CD4-positive, alpha-beta T cell (primary cell): ENCODE data around the gene PPP4R2. TPM values are rescaled to one million over a fixed set of nuclear protein-coding genes. Genes with fewer than 3 reads are reported as not detected.
A peak's percentile ranks its signal among the peaks of the same experiment; 100 is the strongest.

Experiments
- ATAC-seq: fragments of 200-7000 bp; cut with Tn5 transposase; one replicate; pipeline ENCODE4 v1.10.0; 2022; ENCODE audit warnings: mild to moderate bottlenecking; ENCODE audit not compliant: poor library complexity
- CTCF ChIA-PET: fragments of 350-600 bp; sonication (Branson Sonifier 250); formaldehyde crosslinking; loops from one replicate; lab custom pipeline; 2021; ENCODE audit warnings: antibody characterized with exemption, inconsistent platforms; lab: Charles Lee
- POLR2A ChIA-PET: fragments of 350-600 bp; sonication (Branson Sonifier 250); formaldehyde crosslinking; loops from one replicate; lab custom pipeline; 2021; ENCODE audit warnings: antibody characterized with exemption, inconsistent platforms; lab: Charles Lee
- DNase-seq, 14 experiments: peaks; one replicate each; pipeline ENCODE4 v3.0.0-alpha.2; 2013 to 2020; ENCODE audit warnings: mixed read lengths in 2 of 14
- H3K27ac ChIP-seq, 2 donors: one replicate each; pipeline versions ENCODE4 v1.5.1 to v1.7.0; 2013; ENCODE audit warnings: low read length in 2 of 2, low read depth in 1 of 2, mild to moderate bottlenecking in 1 of 2
- H3K27me3 ChIP-seq, 2 experiments: 1 replicate in 1 of 2; 2 replicates in 1 of 2; pipeline versions ENCODE4 v1.6.1 to v1.7.0; 2013; ENCODE audit warnings: low read length in 2 of 2, control low read depth in 1 of 2, mild to moderate bottlenecking in 1 of 2, moderate library complexity in 1 of 2; ENCODE audit not compliant: insufficient read depth in 2 of 2, control insufficient read depth in 1 of 2
- H3K36me3 ChIP-seq: one replicate; pipeline ENCODE4 v1.6.1; 2013; ENCODE audit warnings: low read length, control low read depth; ENCODE audit not compliant: insufficient read depth
- H3K4me1 ChIP-seq: one replicate; pipeline ENCODE4 v1.6.1; 2013; ENCODE audit warnings: low read length, control low read depth; ENCODE audit not compliant: insufficient read depth
- H3K4me3 ChIP-seq: one replicate; pipeline ENCODE4 v1.5.1; 2013; ENCODE audit warnings: mild to moderate bottlenecking, low read length, moderate library complexity
- H3K9me3 ChIP-seq, 2 experiments: 1 replicate in 1 of 2; 2 replicates in 1 of 2; pipeline versions ENCODE4 v1.6.1 to v1.7.0; 2013; ENCODE audit warnings: low read length in 2 of 2, mild to moderate bottlenecking in 2 of 2, control low read depth in 1 of 2, moderate library complexity in 1 of 2; ENCODE audit not compliant: control insufficient read depth in 1 of 2, insufficient read depth in 1 of 2
- H3K27ac Mint-ChIP-seq: one replicate; pipeline ENCODE4 v1.8.0; 2020; ENCODE audit warnings: mixed read lengths
- H3K27me3 Mint-ChIP-seq: one replicate; pipeline ENCODE4 v1.8.0; 2021; ENCODE audit warnings: mixed read lengths
- H3K36me3 Mint-ChIP-seq: one replicate; pipeline ENCODE4 v1.8.0; 2021; ENCODE audit warnings: low read depth, mixed read lengths
- H3K4me1 Mint-ChIP-seq: one replicate; pipeline ENCODE4 v1.8.0; 2021; ENCODE audit warnings: low read depth, mixed read lengths
- H3K4me3 Mint-ChIP-seq: one replicate; pipeline ENCODE4 v1.8.0; 2020; ENCODE audit warnings: mild to moderate bottlenecking, mixed read lengths
- H3K9me3 Mint-ChIP-seq: one replicate; pipeline ENCODE4 v1.8.0; 2020; ENCODE audit warnings: mixed read lengths
- intact Hi-C, 2 experiments: fragments of 100-400 bp; cut with DNase I in 1 of 2; cut with micrococcal nuclease in 1 of 2; formaldehyde crosslinking; loops; one replicate each; pipeline versions ENCODE4 v1.15.1 to v1.9.0; 2023 to 2025; cut with DNase I, micrococcal nuclease
- total RNA-seq, 174 experiments: library from RNA in 2 of 174; stranded (reverse) in 2 of 174; gene quantifications; one replicate each; pipeline ENCODE4 v1.2.3 and lab custom pipeline; 2021 to 2026
- TF ChIP-seq, protein P1 (sequence below): fragments of 200-600 bp; IDR thresholded peaks from one replicate; pipeline ENCODE4 v1.8.0; 2022; ENCODE audit warnings: antibody characterized with exemption, mild to moderate bottlenecking

The PPP4R2 gene
- total RNA-seq, 2 experiments from 2014 or later: 67.8 to 80.3 TPM

DNA sequence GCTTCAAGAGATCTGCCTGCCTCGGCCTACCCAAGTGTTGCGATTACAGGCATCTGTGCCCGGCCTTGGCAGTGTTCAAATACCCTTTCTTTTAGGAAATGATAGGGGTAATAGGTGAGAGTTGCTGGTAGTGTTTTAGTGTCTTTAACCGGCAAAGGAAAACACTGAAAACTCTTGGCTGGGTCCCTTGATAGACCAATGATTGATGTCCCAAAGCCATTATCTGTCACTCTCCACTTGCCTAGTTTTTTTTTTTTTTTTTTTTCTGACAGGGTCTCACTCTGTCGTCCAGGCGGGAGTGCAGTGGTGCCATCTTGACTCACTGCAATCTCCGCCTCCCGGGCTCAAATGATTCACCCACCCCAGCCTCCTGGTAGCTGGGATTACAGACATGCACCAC, 84.5 kb downstream of the PPP4R2 start:
- Mint-ChIP-seq H3K27me3 (no peaks in the 10 kb centered on the region), H3K4me1 (peaks cover 4% of the 10 kb centered on the region), H3K4me3 (no peak overlapping the region), H3K27ac (no peak overlapping the region), H3K36me3 (no peaks in the 10 kb centered on the region), H3K9me3 (no peaks in the 10 kb centered on the region)
- peaks cover under 1% of the 10 kb centered on the region for H3K4me1 ChIP-seq
- no peak overlapping the region for H3K27ac ChIP-seq
- ChIA-PET POLR2A (no interaction called here), CTCF (interaction anchor here (0.7 kb wide), 1 partner anchor 9 kb away, joined by 3 read pairs; no protein-coding TSS in a partner anchor)
- intact Hi-C loops: no loop called here
- ATAC-seq (no peak), DNase-seq (no peak)
- H3K4me3 ChIP-seq: no peak overlapping the region
- TF ChIP-seq, protein P1, sequence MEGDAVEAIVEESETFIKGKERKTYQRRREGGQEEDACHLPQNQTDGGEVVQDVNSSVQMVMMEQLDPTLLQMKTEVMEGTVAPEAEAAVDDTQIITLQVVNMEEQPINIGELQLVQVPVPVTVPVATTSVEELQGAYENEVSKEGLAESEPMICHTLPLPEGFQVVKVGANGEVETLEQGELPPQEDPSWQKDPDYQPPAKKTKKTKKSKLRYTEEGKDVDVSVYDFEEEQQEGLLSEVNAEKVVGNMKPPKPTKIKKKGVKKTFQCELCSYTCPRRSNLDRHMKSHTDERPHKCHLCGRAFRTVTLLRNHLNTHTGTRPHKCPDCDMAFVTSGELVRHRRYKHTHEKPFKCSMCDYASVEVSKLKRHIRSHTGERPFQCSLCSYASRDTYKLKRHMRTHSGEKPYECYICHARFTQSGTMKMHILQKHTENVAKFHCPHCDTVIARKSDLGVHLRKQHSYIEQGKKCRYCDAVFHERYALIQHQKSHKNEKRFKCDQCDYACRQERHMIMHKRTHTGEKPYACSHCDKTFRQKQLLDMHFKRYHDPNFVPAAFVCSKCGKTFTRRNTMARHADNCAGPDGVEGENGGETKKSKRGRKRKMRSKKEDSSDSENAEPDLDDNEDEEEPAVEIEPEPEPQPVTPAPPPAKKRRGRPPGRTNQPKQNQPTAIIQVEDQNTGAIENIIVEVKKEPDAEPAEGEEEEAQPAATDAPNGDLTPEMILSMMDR: no peak
- no peaks in the 10 kb centered on the region for H3K27me3 ChIP-seq
- H3K36me3 ChIP-seq: no peaks in the 10 kb centered on the region
- H3K9me3 ChIP-seq: no peaks in the 10 kb centered on the region

GRCh38 chr3:73084170-73084569, 87.6 kb downstream of the PPP4R2 start:
- no peaks in the 10 kb centered on the region for H3K27me3 Mint-ChIP-seq
- no peaks in the 10 kb centered on the region for H3K36me3 ChIP-seq
- DNase-seq (no peak), ATAC-seq (no peak)
- H3K4me1 ChIP-seq: peaks cover 4% of the 10 kb centered on the region
- no peak overlapping the region for H3K4me3 ChIP-seq
- POLR2A ChIA-PET: no interaction called here
- no peak overlapping the region for H3K27ac ChIP-seq
- H3K4me1 Mint-ChIP-seq: peaks cover 7% of the 10 kb centered on the region
- intact Hi-C loops: no loop called here
- no peaks in the 10 kb centered on the region for H3K36me3 Mint-ChIP-seq
- no peaks in the 10 kb centered on the region for H3K9me3 ChIP-seq
- H3K4me3 Mint-ChIP-seq: no peak overlapping the region
- CTCF ChIA-PET: interaction anchor here (0.6 kb wide), 1 partner anchor 141 kb away, joined by 3 read pairs; no protein-coding TSS in a partner anchor
- no peaks in the 10 kb centered on the region for H3K27me3 ChIP-seq
- no peak overlapping the region for H3K27ac Mint-ChIP-seq
- TF ChIP-seq, protein P1: no peak
- no peaks in the 10 kb centered on the region for H3K9me3 Mint-ChIP-seq

- Histone ChIP-seq H3K4me3 (no peak overlapping the region), H3K27ac (no peak overlapping the region), H3K27me3 (no peaks in the 10 kb centered on the region), H3K36me3 (no peaks in the 10 kb centered on the region), H3K4me1 (peaks cover 4% of the 10 kb centered on the region), H3K9me3 (no peaks in the 10 kb centered on the region)
- Mint-ChIP-seq H3K4me3 (peak overlapping the region; percentile 22), H3K4me1 (peaks cover 7% of the 10 kb centered on the region), H3K36me3 (no peaks in the 10 kb centered on the region), H3K9me3 (no peaks in the 10 kb centered on the region), H3K27me3 (no peaks in the 10 kb centered on the region), H3K27ac (no peak overlapping the region)
- DNase-seq (peak; percentile 20 to 73 (median 37)), ATAC-seq (peak; percentile 78)
- TF ChIP-seq, protein P1: peak; percentile 95
- CTCF ChIA-PET: interaction anchor here (0.6 to 2.4 kb wide), 3 partner anchors 152 to 1606 kb away, joined by 3 to 10 read pairs (median 3); no protein-coding TSS in a partner anchor
- intact Hi-C loops: loop anchor here (1.0 to 5.0 kb wide), 7 partner anchors 147 to 1209 kb away; no protein-coding TSS in a partner anchor
- POLR2A ChIA-PET: interaction anchor here (1.0 kb wide), 1 partner anchor 235 kb away, joined by 3 read pairs; no protein-coding TSS in a partner anchor
Measured at GRCh38 chr3:73086071-73086494, 89.5 kb downstream of the PPP4R2 start.
